GM18951 (cell line): Measurements from ENCODE around the gene MMP10.
"Not testable (repeated sequence)": the region's sequence is repeated elsewhere in the genome, so short reads cannot be mapped to it uniquely, and the experiment has no call there.

Experiments
- POLR2A ChIP-seq: IDR thresholded peaks from 4 replicates; pipeline ENCODE4 v1.6.1; 2011; ENCODE audit warnings: mild to moderate bottlenecking; ENCODE audit not compliant: insufficient read length, insufficient read depth; ENCODE audit errors: extremely low read depth
- in situ Hi-C: fragments of 300-500 bp; cut with MboI; formaldehyde crosslinking; loops from one replicate; pipeline ENCODE4 v1.12.0; 2022; ENCODE audit warnings: low sequenced_read_pairs, mixed read lengths, inconsistent platforms; ENCODE audit not compliant: unreplicated experiment

MMP10 gene

DNA sequence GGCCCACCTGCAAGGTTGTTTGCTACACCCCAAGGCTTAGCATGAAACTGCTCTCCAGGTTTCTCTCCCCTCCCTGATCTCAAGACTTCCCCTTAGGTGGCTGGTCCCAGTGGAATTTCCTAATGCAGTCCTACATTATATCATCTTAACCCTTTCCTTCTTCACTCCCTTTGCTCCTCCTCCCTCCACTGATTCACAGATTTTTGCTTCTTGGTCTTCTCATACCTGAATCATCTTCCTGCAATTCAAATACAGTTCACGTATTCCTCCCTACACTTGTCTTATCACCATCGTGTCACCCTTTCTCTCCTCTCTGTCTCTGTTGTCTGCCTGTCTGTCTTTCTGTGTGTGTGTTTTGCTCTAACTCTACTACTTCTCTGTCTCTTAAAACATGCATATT lies 17.0 kb downstream of the MMP10 start:
- TF ChIP-seq POLR2A = no peak
- in situ Hi-C loops = no loop called here

DNA sequence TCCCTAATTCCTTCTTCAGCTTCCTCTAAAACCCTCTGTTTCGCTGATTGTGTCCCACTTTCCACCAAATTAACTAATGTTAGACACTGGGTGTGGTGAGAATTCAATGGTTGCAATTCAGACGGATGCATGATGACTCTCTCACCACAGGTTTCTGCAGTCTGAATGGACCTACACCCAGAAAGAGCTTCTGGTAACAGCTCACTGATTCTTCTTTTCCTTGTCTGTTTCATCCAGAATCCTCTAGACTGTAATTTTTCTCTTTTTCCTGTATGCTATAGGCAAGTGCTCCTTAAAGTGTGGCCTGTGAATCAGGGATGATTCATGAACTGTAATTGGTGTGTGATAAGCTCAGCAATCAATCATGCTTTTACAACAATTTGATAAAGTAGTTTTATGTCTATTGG lies 18.1 kb downstream of the MMP10 start:
- in situ Hi-C loops = no loop called here
- TF ChIP-seq POLR2A = no peak

DNA sequence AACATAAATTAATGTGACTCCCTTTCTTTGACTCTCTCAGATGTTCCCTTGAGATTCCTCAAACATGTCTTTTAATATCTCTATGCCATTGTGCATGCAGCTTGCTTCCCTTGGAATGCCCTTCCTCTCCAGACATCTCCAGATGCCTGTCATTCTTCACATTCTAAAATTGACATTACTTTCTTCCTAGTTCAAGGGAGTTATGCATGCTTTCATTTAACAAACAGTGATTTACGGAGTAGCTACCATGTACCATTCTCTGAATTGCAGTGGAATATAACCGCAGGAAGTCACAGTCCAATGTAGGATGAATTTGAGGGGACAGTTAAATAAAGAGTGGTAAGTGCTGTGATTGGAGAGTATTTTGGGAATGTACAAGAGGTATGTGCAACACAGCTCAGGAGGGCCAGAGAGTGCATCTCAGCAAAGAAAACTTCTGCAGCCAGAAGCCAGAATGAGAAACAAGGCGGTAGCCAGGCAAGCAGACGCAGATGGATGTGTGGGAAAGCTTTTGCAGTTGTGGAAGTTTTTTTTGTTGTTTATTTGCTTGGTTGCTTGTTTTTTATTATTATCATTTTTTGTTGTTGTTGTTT lies 18.7 kb downstream of the MMP10 start:
- no peak for TF ChIP-seq POLR2A
- in situ Hi-C loops = no loop called here

DNA sequence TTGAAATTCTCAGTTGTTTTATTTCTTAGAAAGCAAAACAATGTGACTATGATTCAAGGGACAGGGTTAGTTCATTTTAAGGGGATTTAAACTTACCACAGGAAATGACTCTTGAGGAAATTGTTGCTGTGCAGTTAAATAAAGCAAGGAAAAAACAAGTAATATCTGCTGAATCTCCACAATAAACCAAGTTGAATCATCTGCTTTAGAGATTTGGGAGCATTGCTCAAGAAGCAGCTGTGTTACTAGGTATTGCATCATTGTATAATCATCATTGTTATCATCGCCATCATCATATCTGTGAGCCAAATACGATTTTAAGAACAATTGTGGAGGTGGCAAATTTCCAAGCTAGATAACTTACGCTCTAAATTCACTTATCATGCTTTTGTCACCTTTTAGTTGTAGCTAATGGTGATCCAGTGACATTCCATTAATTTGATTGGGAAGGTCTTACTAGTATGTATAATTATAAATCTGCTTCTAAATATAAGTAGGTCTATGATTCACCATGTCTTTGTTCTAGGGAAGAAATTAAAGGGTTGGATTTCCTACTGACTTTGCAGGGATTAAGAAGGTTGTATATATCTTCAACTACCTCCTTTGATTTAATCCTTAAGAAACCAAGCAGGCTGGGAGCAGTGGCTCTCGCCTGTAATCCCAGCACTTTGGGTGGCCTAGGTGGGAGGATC lies 19.9 kb downstream of the MMP10 start:
- in situ Hi-C loops = no loop called here
- no peak for TF ChIP-seq POLR2A

DNA sequence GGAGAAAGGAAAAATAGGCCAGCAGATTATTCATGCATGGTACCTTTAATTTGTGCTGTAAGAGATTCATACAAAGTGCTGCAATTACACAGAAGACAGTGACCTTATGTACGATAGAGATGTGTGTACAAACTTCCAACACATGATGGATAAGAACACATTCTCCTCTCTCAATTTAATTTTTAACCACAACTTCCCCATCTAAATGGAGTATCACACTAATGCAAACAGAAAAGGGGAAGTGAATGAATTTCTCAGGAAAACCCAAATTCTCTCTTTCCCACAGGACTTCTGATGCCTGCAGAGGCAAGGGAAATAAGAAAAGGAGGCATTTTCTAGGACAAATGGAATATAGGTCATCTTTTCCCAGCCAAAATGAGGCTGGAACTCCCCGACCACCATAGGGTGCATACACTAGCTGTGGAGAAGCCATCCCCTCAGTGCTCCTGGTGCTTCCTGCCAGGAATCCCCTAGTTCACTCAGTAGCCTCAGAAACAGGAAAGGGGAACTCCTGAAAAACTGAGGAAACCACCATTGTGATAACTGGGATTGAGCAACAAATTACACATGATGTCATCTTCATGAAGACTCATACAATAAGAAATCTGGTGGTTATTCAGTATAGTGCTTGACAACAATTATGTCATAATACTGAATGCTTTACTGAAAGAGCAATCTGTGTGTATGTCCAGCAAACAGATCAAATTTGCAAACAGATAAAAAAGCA lies 22.4 kb downstream of the MMP10 start:
- TF ChIP-seq POLR2A = no peak
- in situ Hi-C loops = no loop called here

- TF ChIP-seq POLR2A = no peak
- in situ Hi-C loops = no loop called here
Measured at GRCh38 chr11:102753267-102753666, 27.2 kb downstream of the MMP10 start.

- in situ Hi-C loops = no loop called here
Measured at GRCh38 chr11:102751673-102752072, 28.8 kb downstream of the MMP10 start.

DNA sequence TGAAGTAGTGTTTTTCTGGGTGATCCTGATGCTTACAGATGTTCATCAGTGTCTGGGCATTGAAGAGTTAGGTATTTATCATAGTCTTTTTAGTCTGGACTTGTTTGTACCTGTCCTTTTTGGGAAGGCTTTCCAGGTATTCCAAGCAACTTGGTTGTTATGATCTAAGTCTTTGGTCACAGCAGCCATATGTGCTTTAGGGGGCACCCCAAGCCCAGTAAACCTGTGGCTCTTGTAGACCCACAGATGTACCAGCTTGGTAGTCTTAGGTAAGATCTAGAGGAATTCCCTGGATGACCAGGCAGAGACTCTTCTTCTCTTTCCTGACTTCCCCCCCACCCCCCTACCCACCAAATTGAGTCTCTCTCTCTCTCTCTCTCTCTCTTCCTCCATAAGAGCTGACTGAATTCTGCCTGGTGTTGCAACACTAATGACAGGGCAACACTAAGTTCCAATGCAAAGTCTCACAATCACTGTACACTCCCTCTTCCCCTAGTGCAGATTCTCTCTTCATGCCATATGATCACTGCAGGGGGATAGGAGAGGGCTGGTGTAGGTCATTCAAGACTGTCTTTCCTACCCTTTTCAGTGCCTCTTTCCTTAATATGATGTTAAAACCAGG lies 31.2 kb downstream of the MMP10 start:
- in situ Hi-C loops = no loop called here
- TF ChIP-seq POLR2A = no peak

More at GRCh38 chr11:102751673-102752072, 28.8 kb downstream of the MMP10 start:
- TF ChIP-seq POLR2A = no peak

GRCh38 chr11:102746746-102747578 lies 33.5 kb downstream of the MMP10 start:
- in situ Hi-C loops = not testable (repeated sequence)

- no peak for TF ChIP-seq POLR2A
- in situ Hi-C loops = no loop called here
Measured at GRCh38 chr11:102734650-102735049, 45.8 kb downstream of the MMP10 start.

GRCh38 chr11:102733232-102733875 lies 47.1 kb downstream of the MMP10 start:
- in situ Hi-C loops = no loop called here
- no peak for TF ChIP-seq POLR2A

DNA sequence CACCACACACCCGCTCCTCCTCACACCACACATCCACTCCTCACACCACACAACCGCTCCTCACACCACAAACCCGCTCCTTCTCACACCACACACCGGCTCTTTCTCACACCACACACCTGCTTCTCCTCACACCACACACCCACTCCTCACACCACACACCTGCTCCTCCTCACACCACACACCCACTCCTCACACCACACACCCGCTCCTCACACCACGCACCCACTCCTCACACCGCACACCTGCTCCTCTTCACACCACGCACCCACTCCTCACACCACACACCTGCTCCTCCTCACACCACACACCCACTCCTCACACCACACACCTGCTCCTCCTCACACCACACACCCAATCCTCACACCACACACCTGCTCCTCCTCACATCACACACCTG lies 49.5 kb downstream of the MMP10 start:
- in situ Hi-C loops = not testable (repeated sequence)
